ENCODE results near the gene JCHAIN.
A peak's percentile ranks its signal among the peaks of the same experiment; 100 is the strongest.

JCHAIN gene

GRCh38 chr4:70634482-70634881 lies 31.8 kb downstream of the JCHAIN start:
- no peak for DNase-seq

DNA sequence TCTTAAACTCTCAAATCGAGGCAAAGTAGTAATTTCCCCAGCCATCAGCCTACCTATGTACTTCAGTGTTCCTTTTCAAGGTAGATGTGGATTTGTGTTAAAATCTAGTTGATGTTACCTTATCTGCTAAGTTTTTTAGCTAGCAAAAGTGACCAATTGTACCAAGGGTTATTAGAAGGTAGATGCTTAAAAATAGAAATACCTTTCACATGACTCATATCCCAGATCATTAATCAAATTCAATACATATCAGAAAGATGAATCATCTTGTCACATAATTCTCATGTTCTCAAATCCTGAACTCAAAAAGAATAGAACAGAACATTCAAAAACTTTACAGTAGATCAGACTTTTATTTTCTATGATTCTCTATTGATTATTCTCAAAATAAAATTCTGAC lies 34.3 kb downstream of the JCHAIN start:
- no peak for DNase-seq

GRCh38 chr4:70630162-70630561 lies 36.1 kb downstream of the JCHAIN start:
- DNase-seq, result no peak

GRCh38 chr4:70629469-70630090 lies 36.7 kb downstream of the JCHAIN start:
- peak; percentile 20 for DNase-seq

- no peak for DNase-seq
These were observed 37.9 kb downstream of the JCHAIN start, which contains the start of gene ENAM for GRCh38 chr4:70628444-70628843. Gene ENAM, plus strand, starts transcription at chr4:70628744. Its CDS starts 757 bp downstream, at chr4:70629501.

DNA sequence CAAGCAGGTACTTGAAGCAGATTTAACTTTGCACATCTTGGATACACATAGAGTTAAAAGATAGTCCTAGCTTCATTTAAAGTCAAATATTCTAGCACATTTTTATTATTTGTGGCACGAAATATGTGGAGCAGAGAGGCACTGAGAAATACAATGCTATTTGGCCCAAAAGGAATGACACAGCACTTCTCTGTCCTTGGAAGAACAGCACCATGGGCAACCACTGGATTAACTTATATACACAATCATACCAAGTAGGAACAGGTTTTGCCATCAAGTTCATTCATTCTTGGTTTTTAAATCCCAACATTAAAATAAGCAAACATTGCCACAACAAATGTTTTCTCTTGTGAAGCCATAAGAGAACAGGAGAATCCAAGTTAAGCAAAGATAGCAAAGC lies 38.7 kb downstream of the JCHAIN start:
- no peak for DNase-seq

DNA sequence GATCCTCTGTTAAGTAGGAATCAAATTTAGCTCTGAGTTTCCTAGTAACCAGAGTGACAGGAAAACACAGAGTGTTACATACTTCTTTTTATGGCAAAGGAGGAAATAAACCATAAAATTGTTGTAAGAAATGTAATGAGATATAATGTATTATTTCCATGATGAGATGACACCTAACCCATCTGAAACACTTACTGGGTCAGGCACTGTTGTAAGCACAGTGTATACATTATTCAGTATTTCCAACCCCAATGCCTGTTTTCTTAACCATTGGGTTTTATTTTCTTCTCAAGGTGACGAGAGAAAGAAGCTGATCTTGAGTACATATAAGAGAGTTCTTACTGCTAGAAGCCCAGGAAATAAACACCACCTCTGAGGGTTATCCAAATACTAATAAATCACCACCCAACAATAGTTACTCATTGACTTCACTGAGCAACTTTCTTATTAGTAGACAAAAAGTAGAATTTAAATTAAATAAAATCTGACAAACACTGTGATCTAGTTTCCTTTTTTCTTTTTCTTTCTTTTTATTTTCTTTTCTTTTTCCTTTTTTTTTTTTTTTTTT lies 42.0 kb downstream of the JCHAIN start:
- no peak for DNase-seq

- no peak for DNase-seq
These were observed 43.0 kb downstream of the JCHAIN start for GRCh38 chr4:70623323-70623722.

GRCh38 chr4:70619778-70620177 lies 46.5 kb downstream of the JCHAIN start:
- no peak for DNase-seq

GRCh38 chr4:70619288-70619687 lies 47.0 kb downstream of the JCHAIN start:
- no peak for DNase-seq

- no peak for DNase-seq
These were observed 52.1 kb downstream of the JCHAIN start for GRCh38 chr4:70614184-70614555.

DNA sequence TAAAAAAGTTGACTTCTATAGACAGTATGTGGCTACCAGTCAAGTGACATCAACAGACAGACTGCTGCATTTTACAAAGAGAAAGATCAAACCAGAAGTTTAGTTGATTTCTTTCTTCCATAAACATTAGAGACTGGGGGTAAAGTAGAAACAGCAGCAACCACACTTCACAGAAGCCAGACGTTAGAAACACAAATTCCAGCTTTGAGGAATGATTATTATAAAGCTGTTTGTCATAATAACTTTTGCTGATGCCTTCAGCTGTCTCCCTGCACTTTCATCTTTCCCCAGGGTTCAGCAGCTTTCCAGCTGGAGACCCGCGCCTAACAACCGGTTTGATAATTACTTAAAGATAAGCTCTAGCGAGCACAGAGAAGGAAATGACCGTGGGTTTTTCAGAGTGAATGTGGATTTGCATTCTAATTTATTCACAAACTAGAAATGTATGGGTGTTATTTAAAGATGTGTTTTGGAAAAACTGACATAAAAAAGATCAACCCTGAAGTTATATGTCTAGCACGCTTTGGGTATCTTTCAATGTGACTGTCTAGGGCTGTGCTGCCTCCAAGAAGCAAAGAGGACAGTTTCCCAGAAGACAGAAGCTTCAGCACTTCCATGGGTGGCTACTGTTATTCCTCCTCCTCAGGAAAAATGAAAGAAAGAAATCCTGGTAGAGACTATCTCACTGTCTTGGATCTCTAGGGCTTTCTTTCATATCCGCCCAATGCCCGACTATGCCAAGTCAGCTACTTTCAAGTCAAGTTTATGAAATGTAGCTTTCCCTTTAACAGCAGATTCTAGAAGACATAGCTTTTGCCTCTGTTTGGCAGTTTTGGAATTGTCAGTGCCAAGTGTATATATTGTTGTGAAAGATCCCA lies 52.8 kb downstream of the JCHAIN start:
- no peak for DNase-seq

DNA sequence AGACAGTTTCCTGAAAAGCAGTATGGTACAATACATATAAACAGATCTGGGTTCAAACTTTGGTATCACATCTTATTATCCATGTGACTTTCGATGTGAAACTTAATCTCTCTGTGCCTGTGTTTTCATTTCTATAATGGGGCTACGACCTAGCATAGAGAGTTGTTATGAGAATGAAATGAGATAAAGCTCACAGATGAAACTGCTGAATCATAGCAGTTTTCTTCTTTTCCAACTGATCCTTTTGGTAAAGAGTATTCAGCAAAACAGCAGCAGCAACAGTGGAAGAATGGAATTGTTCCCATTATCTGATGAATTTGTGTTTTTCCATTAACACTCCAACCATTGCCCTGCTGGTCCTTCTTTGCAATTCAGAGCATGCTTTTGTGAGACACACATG lies 58.0 kb downstream of the JCHAIN start:
- DNase-seq, result no peak

GRCh38 chr4:70607334-70607853 lies 58.9 kb downstream of the JCHAIN start:
- DNase-seq, result no peak

GRCh38 chr4:70606459-70606858 lies 59.8 kb downstream of the JCHAIN start:
- no peak for DNase-seq
